Heart right ventricle (tissue), 16 donors: Measurements from ENCODE around the gene PNPLA5. TPM values are rescaled to one million over a fixed set of nuclear protein-coding genes. Genes with fewer than 3 reads are reported as not detected.
A peak's percentile ranks its signal among the peaks of the same experiment; 100 is the strongest.
"Not testable (repeated sequence)": the region's sequence is repeated elsewhere in the genome, so short reads cannot be mapped to it uniquely, and the experiment has no call there.

ENCODE experiments used
- ATAC-seq, 8 donors: fragments of 200-7000 bp; cut with Tn5 transposase; one replicate each; pipeline ENCODE4 v1.9.1; 2020; ENCODE audit warnings: mild to moderate bottlenecking in 8 of 8, moderate library complexity in 8 of 8, moderate number of reproducible peaks in 1 of 8
- DNase-seq, 2 donors: peaks; one replicate each; pipeline ENCODE4 v3.0.0-alpha.2; 2020
- H3K27ac ChIP-seq, 10 donors: fragments of 200-600 bp; sonication (generic) in 2 of 10; one replicate each; pipeline versions ENCODE4 v1.5.0 to v1.8.0; 2020 to 2022; ENCODE audit warnings: mild to moderate bottlenecking in 3 of 10
- H3K27me3 ChIP-seq, 7 donors: fragments of 200-600 bp; one replicate each; pipeline ENCODE4 v1.8.0; 2021 to 2022; ENCODE audit warnings: mild to moderate bottlenecking in 2 of 7
- H3K36me3 ChIP-seq, 9 donors: fragments of 200-600 bp; sonication (generic) in 1 of 9; one replicate each; pipeline versions ENCODE4 v1.5.0 to v1.8.0; 2020 to 2022; ENCODE audit warnings: mild to moderate bottlenecking in 2 of 9
- H3K4me1 ChIP-seq, 9 donors: fragments of 200-600 bp; sonication (generic) in 1 of 9; one replicate each; pipeline versions ENCODE4 v1.5.0 to v1.8.0; 2020 to 2022; ENCODE audit warnings: mild to moderate bottlenecking in 4 of 9
- H3K4me3 ChIP-seq, 10 donors: fragments of 200-600 bp; sonication (generic) in 2 of 10; one replicate each; pipeline versions ENCODE4 v1.5.0 to v1.8.0; 2020 to 2022; ENCODE audit warnings: mild to moderate bottlenecking in 7 of 10, moderate library complexity in 2 of 10
- H3K9me3 ChIP-seq, 11 donors: fragments of 200-600 bp in 10 of 11; sonication (generic) in 2 of 11; one replicate each; pipeline versions ENCODE4 v1.5.0 to v1.8.0; 2013 to 2022; ENCODE audit warnings: mild to moderate bottlenecking in 2 of 11, control low read depth in 1 of 11, moderate library complexity in 1 of 11
- CTCF ChIP-seq, 9 donors: fragments of 200-600 bp; sonication (generic) in 2 of 9; IDR thresholded peaks; one replicate each; pipeline versions ENCODE4 v1.5.0 to v1.8.0; 2021 to 2022; ENCODE audit warnings: antibody characterized with exemption in 9 of 9, mild to moderate bottlenecking in 5 of 9, moderate library complexity in 1 of 9
- WGBS, 2 donors: extraction: QIAGEN DNeasy Blood & Tissue Kit; methylation state at CpG; one replicate each; pipeline ENCODE4 v1.1.7; 2013; ENCODE audit warnings: inconsistent platforms in 1 of 2; 5-methylcytosine and 5-hydroxymethylcytosine counted together
- intact Hi-C, 10 donors: fragments of 100-400 bp; cut with DNase I; formaldehyde crosslinking; loops; one replicate each; pipeline versions ENCODE4 v1.11.1 to v1.14.2; 2022
- polyA plus RNA-seq, 2 donors: library from polyadenylated mRNA; stranded (reverse); fragments of 200-250 nt; gene quantifications; one replicate each; pipeline ENCODE4 v1.2.3, GENCODE V29; 2013
- total RNA-seq, 10 donors: library from RNA; stranded (reverse); fragmentation: NEBNext Ultra II Directional in 3 of 10; extraction: Animal tissue kit (Norgen Biotek cat#: 25700) in 3 of 10; gene quantifications; one replicate each; pipeline versions ENCODE4 v1.2.1 to v1.2.4, GENCODE V29; 2021 to 2023
- donor health status: Arrhythmogenic right ventricular cardiomyopathy.
- donor health status: ischemic (EF 13 %, LVEDD 7.1; RV severe dilation, severe dysfunction).
- donor health status: healthy with polysubstance abuse.
- donor health status: DM: no; HTN: yes; CAD: no.
- donor health status: DM: no; HTN: no; CAD: no.
- donor health status: ischemic (EF 25% LVEDD 6.9; RV normal size, moderate dysfunction).
- donor health status: ischemic (EF 25% LVEDD 5.7; RV mildly dilated, moderate dysfunction).
- donor health status: healthy.
- donor health status: DM: yes; HTN: yes; CAD: no.
- donor health status: Ischemic cardiomyopathy.
- donor health status: ischemic (EF 35%, LVEDD 5.7; RV mildly dilated, moderate dysfunction).
- donor health status: nonischemic (EF 11% LVEDD 7.7; RV severe dilation, severe dysfunction).
- donor health status: DM: yes; HTN: yes; CAD: no.
- donor health status: PGD.
- donor health status: ischemic (EF 29% LVEDD 5.4; RV normal size, mild dysfunction).
- donor health status: nonischemic (EF 23%, LVEDD 6.1; RV moderate dilation, normal function).

Gene PNPLA5
- total and polyA plus RNA-seq, 12 donors: not detected

DNA sequence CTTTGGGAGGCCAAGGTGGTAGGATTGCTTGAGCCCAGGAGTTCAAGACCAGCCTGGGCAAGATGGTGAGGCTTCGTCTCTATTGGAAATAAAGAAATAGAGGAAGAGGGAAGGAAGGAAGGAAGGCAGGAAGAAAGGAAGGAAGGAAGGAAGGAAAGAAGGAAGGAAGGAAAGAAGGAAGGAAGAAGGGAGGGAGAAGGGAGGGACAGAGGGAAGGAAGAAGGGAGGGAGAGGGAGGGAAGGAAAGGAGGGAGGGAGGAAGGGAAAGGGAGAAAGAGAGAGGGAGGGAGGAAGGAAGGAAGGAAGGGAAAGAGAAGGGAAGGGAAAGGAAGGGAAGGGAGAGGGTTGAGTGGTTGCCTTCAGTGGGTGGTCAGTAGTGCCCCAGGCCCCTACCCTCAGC, 17.9 kb upstream of the PNPLA5 start:
- no peak overlapping the region for H3K27ac ChIP-seq
- H3K9me3 ChIP-seq: no peaks in the 10 kb centered on the region
- no peaks in the 10 kb centered on the region for H3K4me1 ChIP-seq
- H3K27me3 ChIP-seq: peaks cover 0 to 33% (median 17%) of the 10 kb centered on the region in 7 donors
- 79 to 82% methylated on average over 1 of the region's 1 CpG for WGBS, 2 donors
- no peak overlapping the region for H3K4me3 ChIP-seq
- H3K36me3 ChIP-seq: no peaks in the 10 kb centered on the region
- ATAC-seq (no peak), DNase-seq (no peak)
- intact Hi-C loops: no loop called here
- TF ChIP-seq CTCF (IDR thresholded peaks at IDR 0.05): no peak

DNA sequence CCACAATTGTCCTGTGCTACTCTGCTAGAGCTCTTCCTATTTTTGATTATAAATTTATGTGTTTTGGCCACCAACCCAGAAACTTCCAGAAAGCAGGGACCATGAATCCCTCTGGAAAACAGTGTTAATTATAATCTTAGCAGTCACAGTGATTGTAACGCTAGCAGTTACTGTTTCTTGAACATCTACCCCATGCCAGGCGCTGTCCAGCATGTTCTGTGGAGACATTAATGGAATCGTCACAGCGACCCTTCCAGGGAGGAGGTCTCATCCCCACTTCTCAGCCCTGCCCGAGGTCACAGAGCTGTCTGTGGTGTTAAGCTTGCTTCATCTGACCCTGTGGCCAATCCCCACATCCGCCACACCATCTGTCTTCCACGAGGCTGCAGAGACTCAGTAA, 13.9 kb upstream of the PNPLA5 start:
- H3K27me3 ChIP-seq: peaks cover 0 to 57% (median 22%) of the 10 kb centered on the region in 7 donors
- ATAC-seq (no peak), DNase-seq (no peak)
- no peaks in the 10 kb centered on the region for H3K9me3 ChIP-seq
- H3K27ac ChIP-seq: no peak overlapping the region
- WGBS, 2 donors: 45 to 48% methylated on average over 7 of the region's 7 CpGs
- no peak for TF ChIP-seq CTCF (IDR thresholded peaks at IDR 0.05)
- H3K36me3 ChIP-seq: no peaks in the 10 kb centered on the region
- intact Hi-C loops: no loop called here
- no peaks in the 10 kb centered on the region for H3K4me1 ChIP-seq
- no peak overlapping the region for H3K4me3 ChIP-seq

DNA sequence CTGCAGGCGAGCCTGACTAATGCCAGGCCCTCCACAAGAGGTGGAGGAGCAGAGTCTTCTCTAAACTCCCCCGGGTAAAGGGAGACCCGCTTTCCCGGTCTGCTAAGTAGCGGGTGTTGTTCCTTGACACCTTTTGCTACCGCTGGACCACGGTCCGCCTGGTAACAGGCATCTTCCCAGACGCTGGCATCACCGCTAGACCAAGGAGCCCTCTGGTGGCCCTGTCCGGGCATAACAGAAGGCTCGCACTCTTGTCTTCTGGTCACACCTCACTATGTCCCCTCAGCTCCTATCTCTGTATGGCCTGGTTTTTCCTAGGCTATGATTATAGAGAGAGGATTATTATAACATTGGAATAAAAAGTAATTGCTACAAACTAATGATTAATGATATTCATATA, 12.6 kb upstream of the PNPLA5 start:
- WGBS, 2 donors: 27% methylated on average over 12 of the region's 12 CpGs

GRCh38 chr22:43903033-43903432, 11.2 kb upstream of the PNPLA5 start:
- H3K4me1 ChIP-seq, ATAC-seq, H3K27ac ChIP-seq, H3K9me3 ChIP-seq, H3K4me3 ChIP-seq, H3K36me3 ChIP-seq, intact Hi-C loops, DNase-seq: not testable (repeated sequence)
- WGBS, 2 donors: 54 to 68% methylated on average over 12 of the region's 12 CpGs
- peaks cover 0 to 54% (median 21%) of the 10 kb centered on the region in 7 donors for H3K27me3 ChIP-seq

More for the DNA sequence above, 12.6 kb upstream of the PNPLA5 start:
- intact Hi-C loops, H3K36me3 ChIP-seq, ATAC-seq, H3K27ac ChIP-seq, H3K4me3 ChIP-seq, H3K9me3 ChIP-seq, H3K4me1 ChIP-seq: not testable (repeated sequence)
- peak in 1 of 2 donors; percentile 26 for DNase-seq
- peaks cover 0 to 62% (median 22%) of the 10 kb centered on the region in 7 donors for H3K27me3 ChIP-seq
- peak in 8 of 9 donors; percentile 6 to 53 (median 42) for TF ChIP-seq CTCF (IDR thresholded peaks at IDR 0.05)

- WGBS, 2 donors: 41 to 43% methylated on average over 5 of the region's 5 CpGs
- ATAC-seq (no peak), DNase-seq (no peak)
- intact Hi-C loops: no loop called here
- H3K4me1 ChIP-seq: no peaks in the 10 kb centered on the region
- TF ChIP-seq CTCF (IDR thresholded peaks at IDR 0.05): no peak
- H3K36me3 ChIP-seq: no peaks in the 10 kb centered on the region
- H3K27me3 ChIP-seq: peaks cover 0 to 51% (median 14%) of the 10 kb centered on the region in 7 donors
- H3K4me3 ChIP-seq: no peak overlapping the region
- no peak overlapping the region for H3K27ac ChIP-seq
- no peaks in the 10 kb centered on the region for H3K9me3 ChIP-seq
These were observed 10.3 kb upstream of the PNPLA5 start for GRCh38 chr22:43901976-43902643.
